Activated naive CD8-positive, alpha-beta T cell treated with anti-CD3 and anti-CD28 coated beads, Interleukin-2, amount 50 U/mL, for 16 hours (primary cell): ENCODE results near the gene GNAQ.
"Not testable (repeated sequence)": the region's sequence is repeated elsewhere in the genome, so short reads cannot be mapped to it uniquely, and the experiment has no call there.

Experiments used
- DNase-seq: peaks from one replicate; pipeline ENCODE4 v3.0.0-alpha.2; 2020; ENCODE audit warnings: low read depth, low spot score

The GNAQ gene

GRCh38 chr9:77773381-77773780 is 258.2 kb downstream of the GNAQ start:
- no peak for DNase-seq

GRCh38 chr9:77772646-77773045 is 259.0 kb downstream of the GNAQ start:
- DNase-seq: no peak

GRCh38 chr9:77771171-77771570 is 260.4 kb downstream of the GNAQ start:
- no peak for DNase-seq

- no peak for DNase-seq
These were observed 261.3 kb downstream of the GNAQ start for GRCh38 chr9:77770340-77770739.

- DNase-seq: no peak
These were observed 262.4 kb downstream of the GNAQ start for GRCh38 chr9:77769246-77769645.

GRCh38 chr9:77766587-77766986 is 265.0 kb downstream of the GNAQ start:
- no peak for DNase-seq

- no peak for DNase-seq
These were observed 265.8 kb downstream of the GNAQ start for GRCh38 chr9:77765781-77766259.

- DNase-seq: no peak
These were observed 266.5 kb downstream of the GNAQ start for GRCh38 chr9:77764894-77765780.

GRCh38 chr9:77763566-77763965 is 268.0 kb downstream of the GNAQ start:
- DNase-seq: no peak

GRCh38 chr9:77760919-77761318 is 270.7 kb downstream of the GNAQ start:
- not testable (repeated sequence) for DNase-seq

GRCh38 chr9:77759391-77759790 is 272.2 kb downstream of the GNAQ start:
- no peak for DNase-seq

GRCh38 chr9:77756449-77756848 is 275.2 kb downstream of the GNAQ start:
- DNase-seq: no peak

- DNase-seq: no peak
These were observed 278.4 kb downstream of the GNAQ start for GRCh38 chr9:77753180-77753579.

- DNase-seq: no peak
These were observed 279.1 kb downstream of the GNAQ start for GRCh38 chr9:77752554-77752953.

- no peak for DNase-seq
These were observed 280.1 kb downstream of the GNAQ start for GRCh38 chr9:77751341-77752091.

GRCh38 chr9:77750981-77751340 is 280.6 kb downstream of the GNAQ start:
- no peak for DNase-seq

GRCh38 chr9:77750284-77750683 is 281.3 kb downstream of the GNAQ start:
- DNase-seq: no peak

GRCh38 chr9:77748214-77748772 is 283.3 kb downstream of the GNAQ start:
- no peak for DNase-seq

- no peak for DNase-seq
These were observed 284.4 kb downstream of the GNAQ start for GRCh38 chr9:77747163-77747562.

GRCh38 chr9:77744841-77745430 is 286.7 kb downstream of the GNAQ start:
- DNase-seq: no peak

- DNase-seq: no peak
These were observed 288.2 kb downstream of the GNAQ start for GRCh38 chr9:77743386-77743785.

GRCh38 chr9:77738932-77739331 is 292.7 kb downstream of the GNAQ start:
- DNase-seq: no peak
